GM23338 (cell line): ENCODE data around the gene AGPAT4.

Source experiments
- CREB1 ChIP-seq: fragments of 250-450 bp; sonication (Bioruptor Pico); IDR thresholded peaks from 2 replicates; pipeline ENCODE4 v1.5.0; 2020; ENCODE audit warnings: low read depth, mild to moderate bottlenecking, moderate library complexity
- CTCF ChIP-seq, 2 experiments: fragments of 200-600 bp in 1 of 2; sonication (generic) in 1 of 2; conservative IDR thresholded peaks; 2 replicates each; pipeline versions ENCODE4 v1.5.1 to v1.6.1; 2016 to 2017; ENCODE audit warnings: antibody characterized with exemption in 2 of 2, low read depth in 2 of 2, mild to moderate bottlenecking in 2 of 2, moderate library complexity in 1 of 2
- EZH2 ChIP-seq: fragments of 200-600 bp; sonication (generic); IDR thresholded peaks from one replicate; pipeline ENCODE4 v1.8.0; 2017; ENCODE audit warnings: antibody characterized with exemption, mild to moderate bottlenecking, low read depth; ENCODE audit not compliant: unreplicated experiment
- EZH2phosphoT487 ChIP-seq: fragments of 200-600 bp; sonication (generic); IDR thresholded peaks from one replicate; pipeline ENCODE4 v1.8.1; 2018; ENCODE audit warnings: antibody characterized with exemption; ENCODE audit not compliant: unreplicated experiment
- JUNB ChIP-seq: IDR thresholded peaks from one replicate; pipeline ENCODE4 v1.6.1; 2016; ENCODE audit warnings: antibody characterized with exemption; ENCODE audit not compliant: unreplicated experiment
- NANOG ChIP-seq: IDR thresholded peaks from 2 replicates; pipeline ENCODE4 v1.6.1; 2016; ENCODE audit warnings: antibody characterized with exemption, borderline replicate concordance
- POLR2AphosphoS5 ChIP-seq: IDR thresholded peaks from 2 replicates; pipeline ENCODE4 v1.6.1; 2016; ENCODE audit warnings: antibody characterized with exemption, low read depth
- REST ChIP-seq: IDR thresholded peaks from one replicate; pipeline ENCODE4 v1.6.1; 2018; ENCODE audit warnings: antibody characterized with exemption; ENCODE audit not compliant: unreplicated experiment
- STAT1 ChIP-seq: IDR thresholded peaks from one replicate; pipeline ENCODE4 v1.6.1; 2016; ENCODE audit warnings: antibody characterized with exemption; ENCODE audit not compliant: unreplicated experiment
- ZNF114 ChIP-seq: fragments of 250-450 bp; sonication (Bioruptor Pico); IDR thresholded peaks from 2 replicates; pipeline ENCODE4 v1.5.0; 2020; ENCODE audit warnings: mild to moderate bottlenecking, moderate library complexity
- ZNF331 ChIP-seq: fragments of 250-450 bp; sonication (Bioruptor Pico); IDR thresholded peaks from 2 replicates; pipeline ENCODE4 v1.5.0; 2020; ENCODE audit warnings: low read depth, mild to moderate bottlenecking, moderate library complexity
- ZNF462 ChIP-seq: fragments of 250-450 bp; sonication (Bioruptor Pico); IDR thresholded peaks from 2 replicates; pipeline ENCODE4 v1.5.0; 2020; ENCODE audit warnings: mild to moderate bottlenecking, moderate library complexity

- no peak for TF ChIP-seq CTCF (conservative IDR thresholded peaks at IDR 0.05; ENCODE audit: low read depth in 2 of 2)
- no peak for TF ChIP-seq ZNF331
- TF ChIP-seq POLR2AphosphoS5: no peak
- TF ChIP-seq EZH2phosphoT487: no peak
- TF ChIP-seq REST: no peak
- TF ChIP-seq CREB1: no peak
- TF ChIP-seq EZH2: no peak
- no peak for TF ChIP-seq ZNF462 (CRISPR knock-in tag)
- no peak for TF ChIP-seq NANOG
- no peak for TF ChIP-seq STAT1
- TF ChIP-seq JUNB: no peak
- no peak for TF ChIP-seq ZNF114 (CRISPR knock-in tag)
These were observed 44.6 kb upstream of the AGPAT4 start for GRCh38 chr6:161318456-161318855.
